Suprapubic skin (tissue), 3 donors: ENCODE data around the gene TLR10.

Experiments
- CTCF ChIP-seq, 2 donors: fragments of 200-600 bp in 1 of 2; fragments of 450-650 bp in 1 of 2; sonication (generic) in 1 of 2; IDR thresholded peaks; one replicate each; pipeline ENCODE4 v1.5.1; 2016 to 2019; ENCODE audit warnings: antibody characterized with exemption in 2 of 2, mild to moderate bottlenecking in 1 of 2, moderate library complexity in 1 of 2
- POLR2A ChIP-seq, 2 donors: fragments of 450-650 bp; IDR thresholded peaks; one replicate each; pipeline ENCODE4 v1.6.1; 2017; ENCODE audit warnings: antibody characterized with exemption in 2 of 2, mild to moderate bottlenecking in 2 of 2, moderate library complexity in 2 of 2

DNA sequence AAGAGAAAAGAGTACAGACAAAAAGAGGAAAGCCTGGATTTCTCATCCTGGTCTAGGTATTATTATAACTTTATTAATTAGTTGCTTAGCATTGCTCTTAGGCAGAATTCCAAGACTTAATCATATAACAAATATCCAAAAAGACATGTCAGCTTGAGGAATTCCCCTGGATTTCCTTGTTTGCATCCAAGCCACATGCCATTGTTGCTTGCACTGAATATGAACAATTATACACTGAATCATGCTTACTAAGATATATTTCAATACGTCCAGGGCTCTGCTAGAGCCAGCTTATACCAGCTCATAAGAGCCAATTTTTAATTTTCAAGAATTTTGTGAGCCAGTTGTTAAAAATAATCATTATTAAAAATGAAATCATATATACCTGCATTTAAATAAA is 5.5 kb upstream of the TLR10 start:
- no peak for TF ChIP-seq POLR2A (IDR thresholded peaks at IDR 0.05)
- no peak for TF ChIP-seq CTCF (IDR thresholded peaks at IDR 0.05)
